GM12892 (cell line): ENCODE results near the gene DNMT3A.

Experiments
- DNase-seq: peaks from one replicate; pipeline ENCODE4 v3.0.0; 2011; ENCODE audit not compliant: insufficient read length
- FAIRE-seq: peaks from 2 replicates; lab custom pipeline; 2011; peaks lifted over from hg19 to GRCh38; lab: Jason Lieb, UNC
- POLR2A ChIP-seq: IDR thresholded peaks from 2 replicates; pipeline ENCODE4 v1.6.1; 2011; ENCODE audit warnings: low read depth, low read length, control low read depth
- POLR2AphosphoS5 ChIP-seq: IDR thresholded peaks from 2 replicates; pipeline ENCODE4 v1.6.1; 2011; ENCODE audit warnings: low read depth, low read length, control low read depth
- TAF1 ChIP-seq: IDR thresholded peaks from 2 replicates; pipeline ENCODE4 v1.6.1; 2011; ENCODE audit warnings: low read depth, mild to moderate bottlenecking, control low read depth, low read length, borderline replicate concordance

The DNMT3A gene

DNA sequence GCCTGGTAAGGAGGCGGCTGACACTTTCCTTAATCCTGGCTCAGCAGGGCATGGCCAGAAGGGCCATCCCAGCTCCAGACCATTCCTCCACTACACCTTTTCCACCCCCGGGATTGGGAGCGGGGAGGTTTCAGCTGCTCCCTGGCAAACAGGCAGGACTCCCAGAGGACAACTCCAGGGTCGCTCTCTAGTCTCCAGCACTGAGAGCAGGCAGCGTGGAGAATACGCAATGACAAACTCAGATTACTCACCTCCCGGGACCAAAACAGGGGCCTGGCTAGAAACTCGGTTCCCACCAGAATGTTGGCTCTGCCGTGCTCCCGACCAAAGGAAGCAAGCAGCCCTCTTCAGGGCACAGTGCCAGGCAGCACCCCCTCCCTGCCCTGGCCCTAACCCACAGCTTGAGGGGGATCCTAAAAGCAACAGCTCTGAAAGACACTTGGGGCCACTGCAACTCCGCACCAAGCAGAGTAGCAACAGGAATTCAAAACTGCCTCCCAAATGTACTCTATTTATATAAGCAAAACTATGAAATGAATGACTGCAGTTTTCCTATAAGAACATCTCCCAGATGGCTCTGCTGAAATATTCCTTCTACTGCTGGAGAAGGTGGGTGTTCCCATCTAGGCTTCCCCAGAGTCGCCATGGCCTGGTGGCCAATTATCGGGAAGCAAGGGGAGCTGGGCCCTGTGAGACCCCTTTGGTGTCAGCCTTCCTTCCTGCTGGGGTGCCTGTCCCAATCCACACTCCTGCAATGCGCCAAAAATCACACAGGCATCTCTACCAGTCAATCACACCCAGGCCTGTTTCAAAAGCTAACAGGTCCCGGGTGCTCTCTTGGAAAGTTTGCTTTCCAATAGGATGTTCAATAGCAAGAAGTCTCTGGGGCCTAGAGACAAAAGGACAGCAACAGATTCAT lies 112.2 kb downstream of the DNMT3A start:
- TF ChIP-seq POLR2A (no peak), POLR2AphosphoS5 (no peak), TAF1 (no peak)
- no peak for DNase-seq
- FAIRE-seq, result no peak

DNA sequence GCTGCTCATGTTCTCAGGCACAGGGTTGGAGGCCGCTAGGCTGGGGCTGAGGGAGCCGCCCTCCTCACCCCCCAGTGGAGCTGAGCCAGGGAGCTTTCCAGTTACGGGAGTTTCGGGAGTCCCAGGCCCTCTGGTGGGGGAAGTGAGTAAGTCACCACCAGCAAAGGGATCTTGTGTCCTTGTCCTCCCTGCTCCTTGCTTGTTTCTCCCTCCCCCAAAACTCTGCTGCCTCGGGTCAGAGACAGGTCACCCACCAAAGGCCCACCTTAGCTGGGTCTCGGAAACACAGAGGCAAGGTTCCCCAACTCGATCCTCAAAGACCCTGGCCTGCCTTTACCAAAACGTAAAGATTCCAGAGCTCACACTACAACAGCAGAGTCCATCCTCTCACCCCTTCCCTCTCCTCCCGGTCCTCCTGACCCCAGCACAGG lies 112.9 kb downstream of the DNMT3A start:
- no peak for FAIRE-seq
- TF ChIP-seq TAF1 (no peak), POLR2A (no peak), POLR2AphosphoS5 (no peak)
- peak; percentile 54 for DNase-seq

DNA sequence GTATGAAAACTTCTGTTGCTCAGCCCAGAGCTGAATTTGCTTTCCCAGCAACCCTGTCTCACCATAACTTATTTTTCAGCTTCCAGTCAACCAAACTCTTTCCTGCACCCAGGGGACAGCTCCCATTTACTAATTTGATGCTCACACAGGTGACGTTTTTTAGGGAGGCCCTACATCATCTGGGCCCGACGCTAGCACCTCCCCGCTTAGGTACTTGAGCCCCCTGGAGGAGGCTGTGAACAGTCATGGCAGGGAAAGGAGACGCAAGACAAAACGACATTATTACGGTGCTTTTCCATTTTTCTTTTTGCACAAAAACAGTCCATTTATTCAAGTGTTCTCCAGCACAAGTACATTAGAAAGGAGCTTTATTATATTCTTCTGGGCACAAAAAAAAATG lies 114.1 kb downstream of the DNMT3A start:
- no peak for TF ChIP-seq POLR2A
- no peak for TF ChIP-seq POLR2AphosphoS5
- TF ChIP-seq TAF1, result no peak
- FAIRE-seq, result no peak
- no peak for DNase-seq

DNA sequence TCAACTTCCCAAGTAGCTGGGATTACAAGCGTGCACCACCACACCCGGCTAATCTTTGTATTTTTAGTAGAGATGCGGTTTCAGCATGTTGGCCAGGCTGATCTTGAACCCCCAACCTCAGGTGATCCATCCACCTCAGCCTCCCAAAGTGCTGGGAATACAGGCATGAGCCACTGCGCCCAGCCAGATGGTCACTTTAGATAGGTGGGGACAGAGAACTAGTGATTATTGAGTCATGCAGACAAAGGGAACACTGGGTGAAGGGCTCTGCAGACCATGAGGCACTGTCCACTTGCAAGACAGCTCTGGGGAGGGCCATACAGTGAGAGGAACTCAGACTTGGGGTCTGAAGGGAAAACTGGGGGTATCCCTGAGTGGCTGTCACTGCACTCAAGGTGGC lies 114.9 kb downstream of the DNMT3A start:
- TF ChIP-seq POLR2A (no peak), TAF1 (no peak), POLR2AphosphoS5 (no peak)
- no peak for DNase-seq
- FAIRE-seq, result peak; percentile 66

DNA sequence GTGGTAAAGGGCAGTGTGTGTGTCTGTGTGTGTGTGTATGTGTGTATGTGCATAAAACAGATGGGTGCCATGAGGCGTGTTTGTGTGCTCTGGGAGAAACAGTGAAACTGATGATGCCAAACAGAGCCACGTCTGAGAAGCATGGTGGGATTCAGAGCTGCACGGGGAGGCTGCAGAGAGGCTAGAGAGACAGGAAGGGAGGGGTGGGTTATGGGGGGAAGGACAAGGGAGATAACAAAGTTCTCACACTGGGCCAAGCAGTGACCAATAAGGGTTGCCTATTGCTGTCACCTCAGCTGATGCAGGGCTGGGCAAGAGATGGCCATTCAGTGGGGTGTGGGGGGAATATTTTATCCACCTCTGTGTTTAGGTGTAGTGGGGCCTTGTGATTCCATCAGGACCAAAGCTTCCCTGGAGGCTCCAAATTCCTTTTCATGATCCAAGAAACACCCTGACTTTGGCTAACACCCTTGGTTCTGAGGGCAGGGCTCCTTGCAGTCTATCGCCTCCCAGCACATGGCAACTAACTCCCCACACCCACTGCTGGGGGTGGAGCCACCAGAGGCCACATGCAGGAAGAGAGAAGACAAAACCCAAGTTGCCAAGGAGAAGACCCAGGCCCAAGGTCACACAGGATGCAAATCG lies 119.1 kb downstream of the DNMT3A start:
- TF ChIP-seq POLR2AphosphoS5 (no peak), TAF1 (no peak), POLR2A (no peak)
- FAIRE-seq, result no peak
- no peak for DNase-seq

DNA sequence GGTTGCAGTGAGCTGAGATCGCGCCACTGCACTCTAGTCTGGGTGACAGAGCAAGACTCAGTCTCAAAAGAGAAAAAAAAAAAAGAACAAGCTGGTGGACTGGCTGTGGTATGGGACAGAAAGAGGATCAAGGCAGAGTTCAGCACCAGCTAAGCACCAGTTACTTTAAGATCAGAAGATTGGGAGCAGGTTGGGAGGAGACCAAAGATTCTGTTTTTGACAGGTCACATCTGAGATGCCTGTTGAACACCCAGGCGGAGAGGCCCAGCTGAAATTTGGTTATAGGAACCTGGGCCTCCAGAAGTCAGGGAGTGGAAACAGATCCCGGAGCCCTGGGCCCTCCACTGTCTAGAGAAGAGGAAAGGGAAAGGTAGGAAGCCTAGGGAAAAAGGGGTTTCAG lies 120.1 kb downstream of the DNMT3A start:
- FAIRE-seq, result no peak
- no peak for TF ChIP-seq POLR2AphosphoS5
- no peak for TF ChIP-seq TAF1
- TF ChIP-seq POLR2A, result no peak
- no peak for DNase-seq

DNA sequence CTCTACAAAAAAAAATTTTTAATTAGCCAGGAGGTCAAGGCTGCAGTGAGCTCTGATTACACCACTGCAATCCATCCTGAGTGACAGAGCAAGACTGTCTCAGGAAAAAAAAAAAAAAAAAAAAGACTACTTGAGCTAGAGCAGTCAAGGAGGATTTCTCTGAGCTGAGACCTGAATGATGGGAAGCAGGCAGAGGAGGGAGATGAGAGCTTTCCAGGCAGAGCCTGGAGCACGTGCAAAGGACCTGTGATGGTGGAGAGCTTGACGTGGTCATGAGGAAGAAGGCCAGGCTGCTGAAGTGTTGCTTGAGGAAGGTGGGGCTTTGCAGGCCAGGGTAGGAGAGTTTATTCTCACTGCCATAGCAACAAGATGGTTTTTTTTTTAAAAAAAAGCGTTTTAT lies 121.4 kb downstream of the DNMT3A start:
- TF ChIP-seq TAF1 (no peak), POLR2A (no peak), POLR2AphosphoS5 (no peak)
- DNase-seq, result no peak
- no peak for FAIRE-seq

DNA sequence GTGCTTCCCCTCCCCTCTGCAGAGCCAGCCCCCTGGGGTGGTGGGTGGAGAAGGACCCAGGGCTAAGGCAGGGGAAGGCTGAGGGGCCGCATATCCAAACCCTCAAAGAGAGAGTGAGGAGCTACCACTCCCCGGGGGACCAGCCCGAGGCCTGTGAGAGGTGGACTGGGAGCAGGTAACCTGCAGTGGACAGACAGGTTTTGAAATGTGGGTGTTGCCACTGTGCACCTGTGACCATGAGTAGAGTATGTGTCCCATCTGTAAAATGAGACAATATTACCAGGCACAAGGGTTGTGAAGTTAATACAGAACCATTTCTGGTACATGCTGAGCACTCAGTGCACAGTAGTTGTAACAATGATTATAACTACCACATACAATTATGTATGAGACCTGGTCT lies 122.1 kb downstream of the DNMT3A start:
- TF ChIP-seq POLR2AphosphoS5, result no peak
- TF ChIP-seq TAF1, result no peak
- DNase-seq (no peak), FAIRE-seq (no peak)

DNA sequence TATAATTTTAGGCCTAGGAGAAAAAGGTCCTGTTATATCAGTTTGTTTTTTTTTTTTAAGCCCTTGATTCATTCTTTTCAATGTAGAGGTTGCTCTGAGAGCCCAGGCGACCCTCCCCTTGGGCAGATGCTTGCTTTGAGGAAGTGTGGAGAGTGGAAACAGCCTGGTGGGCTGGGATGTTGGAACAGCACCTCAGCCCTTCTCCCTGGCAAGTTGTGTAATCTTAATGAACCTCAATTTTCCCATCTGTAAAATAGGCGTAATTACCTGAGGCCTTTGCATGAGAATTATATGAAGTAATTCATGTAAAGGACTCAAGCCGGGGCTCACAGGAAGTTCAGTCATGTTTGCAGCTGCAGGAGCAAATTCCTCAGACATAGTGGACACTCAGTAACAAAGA lies 123.6 kb downstream of the DNMT3A start:
- DNase-seq (no peak), FAIRE-seq (no peak)
- no peak for TF ChIP-seq POLR2A

DNA sequence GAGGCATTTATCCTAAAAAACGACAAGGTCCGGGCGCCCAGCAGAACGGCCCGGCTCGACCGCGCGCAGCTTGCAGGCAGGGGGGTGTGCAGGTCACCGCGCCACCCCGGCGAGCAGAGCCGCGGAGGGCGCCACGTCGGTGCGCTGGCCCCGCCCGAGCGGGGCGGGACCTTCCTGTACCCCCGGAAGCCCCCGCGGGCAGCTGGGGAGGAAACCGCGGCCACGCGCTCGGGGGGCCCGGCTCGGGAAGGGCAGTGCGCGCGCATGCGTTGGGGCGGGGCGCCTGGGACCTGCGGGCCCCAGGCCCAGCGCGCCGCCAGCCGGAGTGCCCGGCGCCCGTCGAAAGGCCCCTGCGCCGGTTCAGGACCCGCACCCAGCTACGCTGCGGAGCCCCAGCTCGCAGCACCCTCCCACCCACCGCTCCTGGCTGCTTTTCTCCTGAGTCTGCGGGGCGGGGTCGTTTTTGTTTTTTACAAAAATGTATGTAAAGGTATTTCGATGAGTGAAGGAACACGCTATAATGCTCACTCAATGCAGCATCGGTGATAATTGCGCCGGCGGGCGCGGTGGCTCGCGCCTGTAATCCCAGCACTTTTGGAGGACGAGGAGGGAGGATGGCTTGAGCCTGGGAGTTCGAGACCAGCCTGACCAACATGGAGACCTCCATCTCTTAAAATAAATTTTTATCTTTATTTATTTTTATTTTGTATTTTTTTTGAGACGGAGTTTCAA lies 125.6 kb downstream of the DNMT3A start:
- FAIRE-seq, result peak; percentile 85
- DNase-seq, result peak; percentile 93
- no peak for TF ChIP-seq TAF1
- peak; percentile 60; the same call in 1 of the 2 replicates for TF ChIP-seq POLR2A
- TF ChIP-seq POLR2AphosphoS5, result no peak

DNA sequence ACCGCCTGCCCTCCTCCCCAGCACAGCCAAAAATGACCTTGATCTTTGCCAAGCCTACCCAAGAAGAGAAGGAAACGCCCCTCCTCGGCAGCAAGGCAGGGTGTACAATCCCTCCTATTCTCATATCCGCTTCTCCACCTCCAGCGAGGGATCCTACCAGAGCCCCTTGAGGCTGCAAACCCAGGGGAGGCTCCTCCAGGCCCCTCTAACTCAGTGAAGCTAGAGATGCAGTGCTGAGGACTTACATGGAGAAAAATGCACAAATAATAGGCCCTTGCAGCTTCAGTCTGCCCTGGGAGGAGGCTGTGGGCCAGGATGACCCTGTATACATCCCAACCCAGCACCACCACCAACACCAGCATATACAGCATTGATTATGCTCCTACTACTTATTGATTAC lies 126.5 kb downstream of the DNMT3A start:
- no peak for TF ChIP-seq POLR2AphosphoS5
- DNase-seq (no peak), FAIRE-seq (no peak)
